Prostate gland (tissue), 2 donors: Measurements from ENCODE around the gene VPS37B. TPM values are rescaled to one million over a fixed set of nuclear protein-coding genes. Genes with fewer than 3 reads are reported as not detected.
A peak's percentile ranks its signal among the peaks of the same experiment; 100 is the strongest.

ENCODE experiments used
- DNase-seq: peaks from one replicate; pipeline ENCODE4 v3.0.0-alpha.2; 2019; ENCODE audit warnings: low spot score
- H3K27ac ChIP-seq, 2 donors: fragments of 200-600 bp; sonication (generic); 2 replicates each; pipeline ENCODE4 v1.5.1; 2017 to 2019
- H3K27me3 ChIP-seq: fragments of 200-600 bp; sonication (generic); replicated peaks from 2 replicates; pipeline ENCODE4 v1.5.1; 2019; ENCODE audit not compliant: insufficient read depth
- H3K36me3 ChIP-seq, 2 donors: fragments of 200-600 bp; sonication (generic); 1 replicate in 1 of 2; 2 replicates in 1 of 2; pipeline versions ENCODE4 v1.5.1 to v1.8.1; 2017 to 2019
- H3K4me1 ChIP-seq: fragments of 200-600 bp; sonication (generic); replicated peaks from 2 replicates; pipeline ENCODE4 v1.5.1; 2019
- H3K4me3 ChIP-seq, 2 donors: fragments of 200-600 bp; sonication (generic); 2 replicates each; pipeline ENCODE4 v1.5.1; 2017 to 2019
- H3K9me3 ChIP-seq: fragments of 200-600 bp; sonication (generic); 2 replicates; pipeline ENCODE4 v1.5.1; 2017
- CTCF ChIP-seq, 4 experiments: fragments of 200-600 bp in 2 of 4; fragments of 450-650 bp in 2 of 4; sonication (generic) in 2 of 4; IDR thresholded peaks; 1 replicate in 3 of 4; 2 replicates in 1 of 4; pipeline ENCODE4 v1.5.1; 2016 to 2019; ENCODE audit warnings: antibody characterized with exemption in 4 of 4, mild to moderate bottlenecking in 2 of 4, moderate library complexity in 2 of 4
- POLR2A ChIP-seq: fragments of 450-650 bp; IDR thresholded peaks from one replicate; pipeline ENCODE4 v1.6.1; 2016; ENCODE audit warnings: antibody characterized with exemption, mild to moderate bottlenecking
- POLR2AphosphoS5 ChIP-seq: sonication (generic); formaldehyde crosslinking; IDR thresholded peaks from one replicate; pipeline ENCODE4 v1.6.1; 2017; ENCODE audit warnings: antibody characterized with exemption
- WGBS: methylation state at CpG from one replicate; pipeline ENCODE4 v1.1.5; 2018; 5-methylcytosine and 5-hydroxymethylcytosine counted together
- intact Hi-C: fragments of 100-400 bp; cut with DNase I; formaldehyde crosslinking; loops from one replicate; pipeline ENCODE4 v1.14.2; 2022
- total RNA-seq, 2 donors: library from RNA; depleted of rRNA; stranded (reverse); fragments of >200 nt; gene quantifications; one replicate each; pipeline ENCODE4 v1.1.0, GENCODE V29; 2016

The VPS37B gene
- total RNA-seq, 2 donors from 2014 or later: 37.6 to 67.7 TPM

- no peak for TF ChIP-seq POLR2AphosphoS5
- no peak for TF ChIP-seq POLR2A
- TF ChIP-seq CTCF (IDR thresholded peaks at IDR 0.05): no peak
- Histone ChIP-seq H3K36me3 (no peaks in the 10 kb centered on the region), H3K4me1 (peaks cover 57% of the 10 kb centered on the region), H3K27ac (peak overlapping the region; percentile 80 to 86), H3K27me3 (no peaks in the 10 kb centered on the region), H3K4me3 (no peak overlapping the region), H3K9me3 (no peaks in the 10 kb centered on the region)
- intact Hi-C loops: no loop called here
- 79% methylated on average over 4 of the region's 4 CpGs for WGBS
- DNase-seq: no peak
Measured at GRCh38 chr12:122873540-122873939, 22.4 kb downstream of the VPS37B start.

- peak overlapping the region; percentile 80 to 86 for H3K27ac ChIP-seq
- H3K27me3 ChIP-seq: no peaks in the 10 kb centered on the region
- TF ChIP-seq POLR2AphosphoS5 (no peak), CTCF (IDR thresholded peaks at IDR 0.05) (no peak)
- intact Hi-C loops: no loop called here
- 42% methylated on average over 12 of the region's 12 CpGs for WGBS
- no peak overlapping the region for H3K4me3 ChIP-seq
- no peak for DNase-seq
- peaks cover 57% of the 10 kb centered on the region for H3K4me1 ChIP-seq
- no peaks in the 10 kb centered on the region for H3K9me3 ChIP-seq
- H3K36me3 ChIP-seq: no peaks in the 10 kb centered on the region
Measured at GRCh38 chr12:122872815-122873361, 23.0 kb downstream of the VPS37B start.

GRCh38 chr12:122871851-122872780 lies 23.8 kb downstream of the VPS37B start:
- no peaks in the 10 kb centered on the region for H3K9me3 ChIP-seq
- peaks cover 51% of the 10 kb centered on the region for H3K4me1 ChIP-seq
- peak; percentile 58 for DNase-seq
- H3K27ac ChIP-seq: peak overlapping the region; percentile 80 to 86
- TF ChIP-seq CTCF (IDR thresholded peaks at IDR 0.05) (no peak), POLR2AphosphoS5 (peak; percentile 47)
- no peaks in the 10 kb centered on the region for H3K27me3 ChIP-seq
- peaks cover 0 to 2% of the 10 kb centered on the region in 2 donors for H3K36me3 ChIP-seq
- intact Hi-C loops: no loop called here
- H3K4me3 ChIP-seq: peak overlapping the region in 1 of 2 donors; percentile 16
- 20% methylated on average over 23 of the region's 23 CpGs for WGBS

- Histone ChIP-seq H3K9me3 (no peaks in the 10 kb centered on the region), H3K36me3 (peaks cover 0 to 6% of the 10 kb centered on the region in 2 donors), H3K27ac (peak overlapping the region; percentile 80 to 86), H3K4me1 (peaks cover 45% of the 10 kb centered on the region), H3K4me3 (peak overlapping the region in 1 of 2 donors; percentile 16), H3K27me3 (no peaks in the 10 kb centered on the region)
- DNase-seq: peak; percentile 78
- intact Hi-C loops: no loop called here
- TF ChIP-seq POLR2A (peak; percentile 18), POLR2AphosphoS5 (peak; percentile 68), CTCF (IDR thresholded peaks at IDR 0.05) (no peak)
- 8% methylated on average over 15 of the region's 15 CpGs for WGBS
Measured at GRCh38 chr12:122870867-122871664, 24.9 kb downstream of the VPS37B start.
